GM12801 (cell line): Measurements from ENCODE around the gene PIGT.

Experiments used
- CTCF ChIP-seq: IDR thresholded peaks from one replicate; pipeline ENCODE4 v1.5.1; 2011; ENCODE audit warnings: control low read depth; ENCODE audit not compliant: insufficient read length; ENCODE audit errors: extremely low read depth

The PIGT gene

GRCh38 chr20:45415822-45416637, at the start of gene PIGT:
Gene PIGT (plus strand): TSS chr20:45416141. CDS start chr20:45416157, 16 bp downstream.
- TF ChIP-seq CTCF, result no peak

GRCh38 chr20:45366192-45366591, 49.7 kb upstream of the PIGT start:
- TF ChIP-seq CTCF, result no peak

GRCh38 chr20:45366631-45367030, 49.3 kb upstream of the PIGT start:
- no peak for TF ChIP-seq CTCF

- TF ChIP-seq CTCF, result no peak
These were observed 48.8 kb upstream of the PIGT start for GRCh38 chr20:45367126-45367525.

GRCh38 chr20:45368221-45368980, 47.5 kb upstream of the PIGT start:
- no peak for TF ChIP-seq CTCF

- TF ChIP-seq CTCF, result no peak
These were observed 45.3 kb upstream of the PIGT start for GRCh38 chr20:45370571-45371160.

GRCh38 chr20:45372241-45372640, 43.7 kb upstream of the PIGT start:
- TF ChIP-seq CTCF, result no peak
